ENCODE measurements around the gene SI. TPM values are rescaled to one million over a fixed set of nuclear protein-coding genes. Genes with fewer than 3 reads are reported as not detected.

The SI gene
- total and polyA plus RNA-seq, 9 of the 15 experiments (the other 6 are each of a cell fraction or from before 2014, with no cell fraction given) = not detected

DNA sequence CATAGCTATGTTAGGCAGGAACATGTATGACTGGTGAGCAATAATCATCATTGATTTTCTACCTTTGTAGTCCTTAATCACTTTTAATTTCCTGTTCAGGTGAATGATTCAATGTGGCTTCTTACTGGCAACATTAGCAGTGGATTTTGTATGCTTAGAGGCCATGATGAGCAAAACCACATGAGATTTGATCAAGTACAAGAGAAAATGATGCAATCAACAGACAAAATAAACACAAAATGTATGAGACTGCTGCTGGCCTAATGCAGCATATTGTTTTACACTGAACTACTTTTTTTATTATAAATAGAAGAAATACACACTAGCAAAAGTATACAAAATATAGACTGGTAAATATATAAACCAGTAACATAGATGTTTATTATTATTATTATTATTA, 47.5 kb upstream of the SI start:
- H3K79me2 ChIP-seq (ENCODE audit: control insufficient read depth, insufficient read depth, low read length) = no peaks in the 10 kb centered on the region
- intact Hi-C loops (cut with micrococcal nuclease) = no loop called here
- FAIRE-seq = no peak

DNA sequence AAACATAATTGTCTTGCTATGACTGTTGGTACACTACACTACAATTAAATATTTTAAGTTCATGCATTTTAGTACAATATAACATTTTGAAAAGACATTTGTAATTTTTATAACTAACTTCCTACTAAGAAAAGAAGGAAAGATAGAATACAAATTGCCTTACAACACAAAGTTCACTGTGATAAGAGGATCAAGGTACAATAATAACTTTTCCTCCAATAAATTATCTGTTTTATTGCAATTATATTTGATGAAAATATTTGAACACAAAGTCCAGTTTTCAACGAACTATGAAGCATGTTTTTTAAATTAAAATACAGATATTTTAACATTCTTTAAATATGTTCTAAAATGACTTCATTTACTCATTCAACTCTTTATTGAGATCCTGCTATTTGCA, 33.1 kb upstream of the SI start:
- H3K4me3 ChIP-seq = no peak overlapping the region
- no TSS peak for BruUV-seq (replicated peaks)
- H3K4me2 ChIP-seq (ENCODE audit: insufficient read depth, low read length) = no peak overlapping the region
- TF ChIP-seq SAFB (IDR thresholded peaks at IDR 0.05; ENCODE audit: borderline replicate concordance, low read depth, low read length) (no peak), ZSCAN29 (IDR thresholded peaks at IDR 0.05) (no peak)
- DNase-seq (ENCODE audit: extremely low read depth in 1 of 4, low spot score in 3 of 4) (no peak), FAIRE-seq (no peak), ATAC-seq (no peak)
- no peaks in the 10 kb centered on the region for H4K20me1 ChIP-seq (replicated peaks; ENCODE audit: control insufficient read depth, insufficient read depth, low read length)
- 0% methylated on average over 1 of the region's 1 CpG for WGBS (ENCODE audit: insufficient coverage, low coverage, missing lambda C conversion rate)
- H3K27ac ChIP-seq (ENCODE audit: extremely low read depth, low read depth, low read length) = no peak overlapping the region
- H2AFZ ChIP-seq (ENCODE audit: low read depth, low read length) = no peak overlapping the region
- H3K79me2 ChIP-seq (ENCODE audit: control insufficient read depth, insufficient read depth, low read length) = no peaks in the 10 kb centered on the region
- H3K9me1 ChIP-seq (ENCODE audit: control insufficient read depth, insufficient read depth, low read length) = no peaks in the 10 kb centered on the region
- in situ Hi-C loops (cut with MboI) (no loop called here), intact Hi-C loops (cut with micrococcal nuclease) (no loop called here)
- no peaks in the 10 kb centered on the region for H3K4me1 ChIP-seq (replicated peaks in 1 of 2; ENCODE audit: control insufficient read depth in 2 of 2, insufficient read depth in 2 of 2, low read length in 2 of 2)
- POLR2A ChIA-PET = no interaction called here
- no peak overlapping the region for H3K9ac ChIP-seq (ENCODE audit: insufficient read depth in 1 of 2, low read depth in 2 of 2, low read length in 2 of 2)
- H3K27me3 ChIP-seq (ENCODE audit: control insufficient read depth in 2 of 2, insufficient read depth in 2 of 2, low read length in 2 of 2) = no peaks in the 10 kb centered on the region
- H3K9me3 ChIP-seq (replicated peaks; ENCODE audit: control insufficient read depth, insufficient read depth, low read depth, low read length) = 0 out of 2 replicates have a peak, but pooled peaks cover 2% of the 10 kb centered on the region
- CTCF ChIA-PET (ENCODE audit: low intra/inter-chr PET ratio) = no interaction called here
- no peaks in the 10 kb centered on the region for H3K36me3 ChIP-seq (ENCODE audit: control insufficient read depth, insufficient read depth, low read length)

More for the DNA sequence above, 47.5 kb upstream of the SI start:
- TF ChIP-seq CEBPG (CRISPR knock-in tag; IDR thresholded peaks at IDR 0.05) (no peak), CEBPG (tag; conservative IDR thresholded peaks at IDR 0.05 in 1 of 2, IDR thresholded peaks at IDR 0.05 in 1 of 2) (0 out of 4 replicates have a peak, but pooled peaks of 1 of the 2 experiments have one; percentile 22)
- TF ChIP-seq, protein P1, sequence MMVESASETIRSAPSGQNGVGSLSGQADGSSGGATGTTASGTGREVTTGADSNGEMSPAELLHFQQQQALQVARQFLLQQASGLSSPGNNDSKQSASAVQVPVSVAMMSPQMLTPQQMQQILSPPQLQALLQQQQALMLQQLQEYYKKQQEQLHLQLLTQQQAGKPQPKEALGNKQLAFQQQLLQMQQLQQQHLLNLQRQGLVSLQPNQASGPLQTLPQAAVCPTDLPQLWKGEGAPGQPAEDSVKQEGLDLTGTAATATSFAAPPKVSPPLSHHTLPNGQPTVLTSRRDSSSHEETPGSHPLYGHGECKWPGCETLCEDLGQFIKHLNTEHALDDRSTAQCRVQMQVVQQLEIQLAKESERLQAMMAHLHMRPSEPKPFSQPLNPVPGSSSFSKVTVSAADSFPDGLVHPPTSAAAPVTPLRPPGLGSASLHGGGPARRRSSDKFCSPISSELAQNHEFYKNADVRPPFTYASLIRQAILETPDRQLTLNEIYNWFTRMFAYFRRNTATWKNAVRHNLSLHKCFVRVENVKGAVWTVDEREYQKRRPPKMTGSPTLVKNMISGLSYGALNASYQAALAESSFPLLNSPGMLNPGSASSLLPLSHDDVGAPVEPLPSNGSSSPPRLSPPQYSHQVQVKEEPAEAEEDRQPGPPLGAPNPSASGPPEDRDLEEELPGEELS (CRISPR knock-in tag; IDR thresholded peaks at IDR 0.05; ENCODE audit: borderline replicate concordance) = no peak
- in situ Hi-C loops (cut with MboI) = no loop called here
- no peak for ATAC-seq
- no TSS peak for BruUV-seq (replicated peaks)
- DNase-seq (ENCODE audit: extremely low read depth in 1 of 4, low spot score in 3 of 4) = no peak
- H4K20me1 ChIP-seq (replicated peaks; ENCODE audit: control insufficient read depth, insufficient read depth, low read length) = no peaks in the 10 kb centered on the region
- no peaks in the 10 kb centered on the region for H3K9me3 ChIP-seq (replicated peaks; ENCODE audit: control insufficient read depth, insufficient read depth, low read depth, low read length)
- no peak overlapping the region for H3K4me3 ChIP-seq
- POLR2A ChIA-PET = no interaction called here
- H3K9me1 ChIP-seq (ENCODE audit: control insufficient read depth, insufficient read depth, low read length) = no peaks in the 10 kb centered on the region
- H3K4me1 ChIP-seq (replicated peaks in 1 of 2; ENCODE audit: control insufficient read depth in 2 of 2, insufficient read depth in 2 of 2, low read length in 2 of 2) = no peaks in the 10 kb centered on the region
- no peak overlapping the region for H3K27ac ChIP-seq (ENCODE audit: extremely low read depth, low read depth, low read length)
- no peak overlapping the region for H3K9ac ChIP-seq (ENCODE audit: insufficient read depth in 1 of 2, low read depth in 2 of 2, low read length in 2 of 2)
- H3K4me2 ChIP-seq (ENCODE audit: insufficient read depth, low read length) = no peak overlapping the region
- no peak overlapping the region for H2AFZ ChIP-seq (ENCODE audit: low read depth, low read length)
- no peaks in the 10 kb centered on the region for H3K36me3 ChIP-seq (ENCODE audit: control insufficient read depth, insufficient read depth, low read length)
- CTCF ChIA-PET (ENCODE audit: low intra/inter-chr PET ratio) = no interaction called here
- no peaks in the 10 kb centered on the region for H3K27me3 ChIP-seq (ENCODE audit: control insufficient read depth in 2 of 2, insufficient read depth in 2 of 2, low read length in 2 of 2)
